HEK293T (cell line): ENCODE measurements around the gene PAWR.

Experiments
- CTCF ChIA-PET: fragments of 350-600 bp; formaldehyde crosslinking; extraction: SDS; loops from one replicate; lab custom pipeline; 2021; ENCODE audit warnings: antibody characterized with exemption, inconsistent platforms; lab: Yijun Ruan, JAX
- POLR2A ChIA-PET: fragments of 350-600 bp; formaldehyde crosslinking; extraction: SDS; loops from one replicate; lab custom pipeline; 2020; ENCODE audit warnings: antibody characterized with exemption, inconsistent platforms; lab: Yijun Ruan, JAX
- DNase-seq: peaks from one replicate; pipeline ENCODE4 v3.0.0; 2012; ENCODE audit warnings: mixed read lengths; ENCODE audit errors: extremely low spot score
- ARNT ChIP-seq: fragments of 450-650 bp; IDR thresholded peaks from 2 replicates; pipeline ENCODE4 v1.6.1; 2017; ENCODE audit warnings: mild to moderate bottlenecking
- BHLHE40 ChIP-seq: fragments of 450-650 bp; IDR thresholded peaks from 2 replicates; pipeline ENCODE4 v1.6.1; 2016; ENCODE audit warnings: mild to moderate bottlenecking, moderate library complexity, borderline replicate concordance
- CTBP1 ChIP-seq: fragments of 450-650 bp; IDR thresholded peaks from 2 replicates; pipeline ENCODE4 v1.6.1; 2016; ENCODE audit warnings: borderline replicate concordance
- ELF4 ChIP-seq: fragments of 450-650 bp; IDR thresholded peaks from 2 replicates; pipeline ENCODE4 v1.6.1; 2017; ENCODE audit warnings: antibody characterized with exemption
- FOXA1 ChIP-seq: fragments of 450-650 bp; IDR thresholded peaks from 2 replicates; pipeline ENCODE4 v1.6.1; 2016; ENCODE audit warnings: mild to moderate bottlenecking
- FOXK2 ChIP-seq: fragments of 450-650 bp; IDR thresholded peaks from 2 replicates; pipeline ENCODE4 v1.6.1; 2016; ENCODE audit warnings: mild to moderate bottlenecking
- FOXM1 ChIP-seq: fragments of 450-650 bp; IDR thresholded peaks from 2 replicates; pipeline ENCODE4 v1.6.1; 2017; ENCODE audit warnings: mild to moderate bottlenecking, borderline replicate concordance
- HDGF ChIP-seq: fragments of 450-650 bp; IDR thresholded peaks from 2 replicates; pipeline ENCODE4 v1.6.1; 2017; ENCODE audit warnings: antibody characterized with exemption, borderline replicate concordance
- L3MBTL2 ChIP-seq: fragments of 450-650 bp; conservative IDR thresholded peaks from 2 replicates; pipeline ENCODE4 v1.6.1; 2016; ENCODE audit warnings: mild to moderate bottlenecking
- LEF1 ChIP-seq: fragments of 450-650 bp; IDR thresholded peaks from 2 replicates; pipeline ENCODE4 v1.6.1; 2017; ENCODE audit warnings: mild to moderate bottlenecking, borderline replicate concordance
- NFRKB ChIP-seq: fragments of 450-650 bp; IDR thresholded peaks from 2 replicates; pipeline ENCODE4 v1.6.1; 2016; ENCODE audit warnings: mild to moderate bottlenecking, moderate library complexity
- PKNOX1 ChIP-seq: fragments of 450-650 bp; IDR thresholded peaks from 2 replicates; pipeline ENCODE4 v1.6.1; 2016
- SP1 ChIP-seq: fragments of 450-650 bp; IDR thresholded peaks from 2 replicates; pipeline ENCODE4 v1.6.1; 2017
- SUZ12 ChIP-seq: fragments of 450-650 bp; IDR thresholded peaks from 2 replicates; pipeline ENCODE4 v1.6.1; 2016; ENCODE audit warnings: mild to moderate bottlenecking
- TARDBP ChIP-seq: fragments of 450-650 bp; IDR thresholded peaks from 2 replicates; pipeline ENCODE4 v1.6.1; 2016
- ZNF384 ChIP-seq: fragments of 450-650 bp; IDR thresholded peaks from 2 replicates; pipeline ENCODE4 v1.6.1; 2016

PAWR gene

DNA sequence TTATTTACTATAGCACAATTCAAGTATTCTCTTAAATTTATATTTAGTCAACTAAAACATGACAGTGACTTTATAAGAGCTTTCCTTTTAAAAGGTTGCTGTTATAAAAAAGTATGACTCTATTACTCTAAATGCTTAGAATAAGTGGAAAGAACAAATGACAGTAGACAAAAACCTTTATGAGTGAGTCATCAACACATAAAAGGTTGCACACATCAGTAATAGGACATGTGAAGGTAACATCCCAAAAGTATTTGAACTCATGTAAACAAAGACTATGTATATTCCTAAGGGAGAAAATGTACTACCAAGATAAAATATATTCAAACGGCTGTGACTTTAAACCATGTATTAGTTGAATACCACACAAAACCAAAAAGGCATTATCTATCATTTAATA is 98.8 kb downstream of the PAWR start:
- TF ChIP-seq FOXA1 (no peak), PKNOX1 (no peak), SP1 (no peak), ARNT (no peak), CTBP1 (no peak), FOXK2 (no peak), TARDBP (no peak), ELF4 (no peak), HDGF (no peak), SUZ12 (no peak), ZNF384 (no peak), L3MBTL2 (no peak), NFRKB (no peak), FOXM1 (no peak), BHLHE40 (no peak)
- CTCF ChIA-PET = no interaction called here
- POLR2A ChIA-PET = no interaction called here
- no peak for DNase-seq

DNA sequence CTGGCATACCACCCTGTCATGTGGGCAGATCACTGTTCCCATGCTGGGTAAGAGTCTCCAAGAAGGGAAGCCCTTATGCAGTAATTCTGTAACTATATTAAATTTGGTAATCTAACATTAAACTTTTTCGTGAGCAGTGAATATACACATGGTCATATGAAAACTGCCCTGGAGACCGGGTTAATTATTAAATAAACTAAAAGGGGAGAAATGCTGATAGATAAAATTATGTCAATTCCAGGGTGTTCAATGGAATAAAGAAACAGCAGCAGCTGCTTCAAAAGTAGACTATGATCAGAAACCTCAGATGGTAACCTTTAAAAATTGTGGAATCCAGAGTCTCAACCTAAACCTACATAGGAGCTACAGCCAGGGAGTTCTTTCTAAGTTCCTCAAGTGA is 100.0 kb downstream of the PAWR start:
- TF ChIP-seq ARNT (no peak), CTBP1 (no peak), BHLHE40 (no peak), ELF4 (no peak), TARDBP (no peak), L3MBTL2 (no peak), SP1 (no peak), LEF1 (no peak), ZNF384 (no peak), SUZ12 (no peak), FOXM1 (no peak), FOXA1 (no peak), HDGF (no peak), FOXK2 (no peak), NFRKB (no peak), PKNOX1 (no peak)
- POLR2A ChIA-PET = interaction anchor here (0.7 kb wide), 1 partner anchor 71 kb away, joined by 3 read pairs; no protein-coding TSS in a partner anchor
- CTCF ChIA-PET = no interaction called here
- no peak for DNase-seq

DNA sequence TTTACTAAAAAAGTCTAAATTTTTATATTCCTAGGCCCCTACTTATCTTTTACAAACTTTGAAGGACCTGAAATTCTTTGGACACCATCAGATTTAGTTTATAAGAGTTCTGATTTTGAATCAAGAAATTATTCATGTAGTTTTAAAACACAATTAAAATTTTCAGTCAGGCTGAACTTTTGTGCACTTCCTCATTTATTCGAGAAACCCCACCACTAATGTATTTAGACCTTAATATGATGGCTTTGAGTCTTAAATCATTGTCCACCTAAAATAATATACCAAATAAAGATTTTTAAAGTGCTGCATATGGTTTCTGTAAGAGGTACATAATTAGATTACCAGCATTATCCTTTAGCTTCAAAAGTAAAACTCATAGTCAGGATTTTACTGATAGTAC is 103.4 kb downstream of the PAWR start:
- no peak for DNase-seq
- POLR2A ChIA-PET = no interaction called here
- no peak for TF ChIP-seq TARDBP
- TF ChIP-seq SUZ12 = no peak
- no peak for TF ChIP-seq FOXM1
- TF ChIP-seq LEF1 = no peak
- no peak for TF ChIP-seq CTBP1
- no peak for TF ChIP-seq ELF4
- TF ChIP-seq ZNF384 = no peak
- TF ChIP-seq SP1 = no peak
- no peak for TF ChIP-seq PKNOX1
- no peak for TF ChIP-seq FOXA1
- no peak for TF ChIP-seq ARNT
- TF ChIP-seq L3MBTL2 = no peak
- TF ChIP-seq BHLHE40 = no peak
- no peak for TF ChIP-seq NFRKB
- no peak for TF ChIP-seq HDGF
- no peak for TF ChIP-seq FOXK2
- CTCF ChIA-PET = no interaction called here

DNA sequence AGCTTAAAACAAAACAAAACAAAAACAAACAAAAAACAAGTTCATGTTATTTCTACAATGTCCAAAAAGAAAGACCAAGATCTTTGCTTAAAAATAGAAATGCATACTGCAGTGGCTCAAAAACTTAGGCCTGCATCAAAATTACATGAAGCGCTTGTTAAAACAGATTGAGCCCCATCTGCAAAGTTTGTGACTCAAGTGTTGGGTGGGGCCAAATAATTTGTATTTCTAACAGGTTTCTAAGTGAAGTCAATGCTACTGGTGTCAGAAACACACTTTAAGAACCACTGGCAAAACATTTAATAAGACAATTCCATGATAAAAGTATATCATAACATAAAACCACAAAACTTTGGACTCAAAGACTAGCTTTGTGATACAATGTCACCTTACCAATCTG is 105.6 kb downstream of the PAWR start:
- ChIA-PET CTCF (no interaction called here), POLR2A (no interaction called here)
- no peak for DNase-seq
- TF ChIP-seq ZNF384 (no peak), BHLHE40 (no peak), LEF1 (no peak)

DNA sequence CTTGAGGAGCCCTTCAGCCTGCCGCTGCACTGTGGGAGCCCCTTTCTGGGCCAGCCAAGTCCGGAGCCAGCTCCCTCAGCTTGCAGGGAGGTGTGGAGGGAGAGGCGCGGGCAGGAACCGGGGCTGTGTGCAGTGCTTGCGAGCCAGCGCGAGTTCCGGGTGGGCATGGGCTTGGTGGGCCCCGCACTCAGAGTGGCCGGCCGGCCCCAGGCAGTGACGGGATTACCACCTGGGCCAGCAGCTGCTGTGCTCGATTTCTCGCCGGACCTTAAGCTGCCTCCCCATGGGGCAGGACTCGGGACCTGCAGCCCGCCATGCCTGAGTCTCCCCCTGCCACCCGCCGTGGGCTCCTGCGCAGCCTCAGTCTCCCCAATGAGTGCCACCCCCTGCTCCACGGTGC is 116.9 kb downstream of the PAWR start:
- ChIA-PET POLR2A (no interaction called here), CTCF (no interaction called here)
- DNase-seq = no peak
- no peak for TF ChIP-seq SUZ12
- TF ChIP-seq FOXA1 = no peak
- TF ChIP-seq BHLHE40 = no peak
- TF ChIP-seq FOXK2 = no peak

DNA sequence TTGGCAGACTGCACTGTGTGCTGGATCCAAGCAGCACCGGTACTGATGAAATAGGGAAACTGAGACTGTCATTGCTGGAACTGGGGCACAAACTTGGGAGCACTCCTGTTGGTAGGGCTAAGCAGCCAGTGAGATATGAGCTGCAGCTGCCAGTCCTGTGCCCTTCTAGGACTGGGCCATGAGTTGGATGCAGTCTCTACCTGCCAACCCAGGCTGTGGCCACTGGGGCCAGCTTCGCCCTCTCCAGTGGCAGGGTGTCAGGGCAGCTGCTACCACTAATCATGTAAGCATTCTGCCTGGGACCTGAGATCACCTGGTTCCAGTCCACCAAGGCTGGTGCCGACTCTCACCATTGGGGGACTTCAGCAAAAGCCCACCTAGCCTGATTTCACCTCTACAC is 121.1 kb downstream of the PAWR start:
- POLR2A ChIA-PET = no interaction called here
- no peak for DNase-seq
- CTCF ChIA-PET = no interaction called here
- TF ChIP-seq ELF4 = no peak

DNA sequence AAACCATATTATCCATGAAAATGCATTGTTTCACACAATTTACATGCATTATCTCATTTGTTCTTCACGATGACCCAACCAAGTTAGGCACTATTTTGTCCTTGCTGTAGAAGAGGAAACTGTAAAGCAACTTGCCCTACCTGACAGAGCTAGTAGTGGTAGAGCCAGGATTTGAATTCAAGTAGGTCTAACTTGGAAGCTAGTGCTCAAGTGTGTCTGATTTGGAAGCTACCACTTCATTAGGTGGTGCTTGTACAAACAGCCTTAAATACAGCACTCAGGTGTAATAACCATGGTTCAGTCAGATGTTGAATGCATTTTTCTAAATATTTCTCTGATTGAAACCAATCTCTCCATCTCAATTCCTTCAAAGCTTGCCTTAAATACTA is 123.6 kb downstream of the PAWR start:
- CTCF ChIA-PET = no interaction called here
- no peak for TF ChIP-seq ELF4
- no peak for TF ChIP-seq FOXA1
- no peak for TF ChIP-seq HDGF
- TF ChIP-seq ZNF384 = no peak
- no peak for TF ChIP-seq L3MBTL2
- no peak for TF ChIP-seq FOXM1
- TF ChIP-seq LEF1 = no peak
- no peak for TF ChIP-seq CTBP1
- no peak for DNase-seq
- POLR2A ChIA-PET = interaction anchor here (0.6 kb wide), 1 partner anchor 12 kb away, joined by 3 read pairs; no protein-coding TSS in a partner anchor
